Measurements from ENCODE around the gene ATP8B4. TPM values are rescaled to one million over a fixed set of nuclear protein-coding genes. Genes with fewer than 3 reads are reported as not detected.

Gene ATP8B4
- total and polyA plus RNA-seq, 10 of the 15 experiments (the other 5 are each of a cell fraction or from before 2014, with no cell fraction given), result 0.02 to 0.94 (median 0.19) TPM

- Histone ChIP-seq H3K4me1 (ENCODE audit: control insufficient read depth, insufficient read depth, low read length) (no peaks in the 10 kb centered on the region), H3K27ac (ENCODE audit: control insufficient read depth, insufficient read depth) (no peak overlapping the region), H4K20me1 (ENCODE audit: control insufficient read depth, insufficient read depth) (no peaks in the 10 kb centered on the region), H2AFZ (ENCODE audit: control insufficient read depth, low read depth, low read length) (no peak overlapping the region), H3K36me3 (ENCODE audit: control insufficient read depth in 2 of 2, insufficient read depth in 2 of 2, low read length in 1 of 2) (no peaks in the 10 kb centered on the region), H3K9me3 (replicated peaks; ENCODE audit: control insufficient read depth, insufficient read depth, low read length) (no peaks in the 10 kb centered on the region), H3K4me3 (no peak overlapping the region), H3K9ac (ENCODE audit: control insufficient read depth, insufficient read depth, low read length) (no peak overlapping the region), H3K79me2 (ENCODE audit: control insufficient read depth, insufficient read depth, low read length) (no peaks in the 10 kb centered on the region), H3K4me2 (ENCODE audit: control insufficient read depth, insufficient read depth) (no peak overlapping the region), H3K27me3 (replicated peaks in 1 of 2; ENCODE audit: control insufficient read depth in 2 of 2, insufficient read depth in 2 of 2, low read length in 1 of 2) (no peaks in the 10 kb centered on the region)
- ChIA-PET RAD21 (ENCODE audit: unreplicated experiment) (no interaction called here), SMC1A (ENCODE audit: uncharacterized antibody, unreplicated experiment) (no interaction called here), POLR2A (no interaction called here), CTCF (no interaction called here)
- FAIRE-seq, result no peak
- intact Hi-C loops (cut with micrococcal nuclease; ENCODE audit: unreplicated experiment), result no loop called here
- no peak for DNase-seq (ENCODE audit: low read depth, low spot score)
- ATAC-seq, result no peak
- TF ChIP-seq E4F1 (IDR thresholded peaks at IDR 0.05; ENCODE audit: borderline replicate concordance, partially characterized antibody) (no peak), FOS (IDR thresholded peaks at IDR 0.05; ENCODE audit: borderline replicate concordance, extremely low read depth, insufficient read length) (no peak), E2F4 (IDR thresholded peaks at IDR 0.05; ENCODE audit: low read depth, low read length) (no peak), EGR1 (IDR thresholded peaks at IDR 0.05; ENCODE audit: borderline replicate concordance in 1 of 2, low read depth in 2 of 2, low read length in 2 of 2) (no peak), SUPT20H (IDR thresholded peaks at IDR 0.05; ENCODE audit: borderline replicate concordance, control insufficient read depth, low read depth, low read length) (no peak), GATAD2B (conservative IDR thresholded peaks at IDR 0.05; ENCODE audit: low read depth) (no peak), CEBPZ (IDR thresholded peaks at IDR 0.05; ENCODE audit: low read depth, low read length) (no peak), SMAD5 (IDR thresholded peaks at IDR 0.05; ENCODE audit: low read depth) (no peak), SKIL (IDR thresholded peaks at IDR 0.05; ENCODE audit: low read depth, poor library complexity, severe bottlenecking) (no peak), TAF1 (IDR thresholded peaks at IDR 0.05; ENCODE audit: borderline replicate concordance, low read depth, low read length) (no peak), BACH1 (IDR thresholded peaks at IDR 0.05; ENCODE audit: borderline replicate concordance) (no peak)
- TF ChIP-seq, protein P1, sequence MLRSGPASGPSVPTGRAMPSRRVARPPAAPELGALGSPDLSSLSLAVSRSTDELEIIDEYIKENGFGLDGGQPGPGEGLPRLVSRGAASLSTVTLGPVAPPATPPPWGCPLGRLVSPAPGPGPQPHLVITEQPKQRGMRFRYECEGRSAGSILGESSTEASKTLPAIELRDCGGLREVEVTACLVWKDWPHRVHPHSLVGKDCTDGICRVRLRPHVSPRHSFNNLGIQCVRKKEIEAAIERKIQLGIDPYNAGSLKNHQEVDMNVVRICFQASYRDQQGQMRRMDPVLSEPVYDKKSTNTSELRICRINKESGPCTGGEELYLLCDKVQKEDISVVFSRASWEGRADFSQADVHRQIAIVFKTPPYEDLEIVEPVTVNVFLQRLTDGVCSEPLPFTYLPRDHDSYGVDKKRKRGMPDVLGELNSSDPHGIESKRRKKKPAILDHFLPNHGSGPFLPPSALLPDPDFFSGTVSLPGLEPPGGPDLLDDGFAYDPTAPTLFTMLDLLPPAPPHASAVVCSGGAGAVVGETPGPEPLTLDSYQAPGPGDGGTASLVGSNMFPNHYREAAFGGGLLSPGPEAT (IDR thresholded peaks at IDR 0.05; ENCODE audit: low read depth), result no peak
- in situ Hi-C loops (cut with MboI), result no loop called here
- no TSS peak for BruUV-seq (replicated peaks)
Measured at GRCh38 chr15:49824775-49825099, 294.3 kb downstream of the ATP8B4 start.

All from GM12878 (cell line).